Activated CD8-positive, alpha-beta memory T cell treated with anti-CD3 and anti-CD28 coated beads for 24 hours (primary cell): ENCODE results near the gene C20orf144.
A peak's percentile ranks its signal among the peaks of the same experiment; 100 is the strongest.

Experiments
- DNase-seq: peaks from one replicate; pipeline ENCODE4 v3.0.0-alpha.2; 2020

Gene C20orf144

DNA sequence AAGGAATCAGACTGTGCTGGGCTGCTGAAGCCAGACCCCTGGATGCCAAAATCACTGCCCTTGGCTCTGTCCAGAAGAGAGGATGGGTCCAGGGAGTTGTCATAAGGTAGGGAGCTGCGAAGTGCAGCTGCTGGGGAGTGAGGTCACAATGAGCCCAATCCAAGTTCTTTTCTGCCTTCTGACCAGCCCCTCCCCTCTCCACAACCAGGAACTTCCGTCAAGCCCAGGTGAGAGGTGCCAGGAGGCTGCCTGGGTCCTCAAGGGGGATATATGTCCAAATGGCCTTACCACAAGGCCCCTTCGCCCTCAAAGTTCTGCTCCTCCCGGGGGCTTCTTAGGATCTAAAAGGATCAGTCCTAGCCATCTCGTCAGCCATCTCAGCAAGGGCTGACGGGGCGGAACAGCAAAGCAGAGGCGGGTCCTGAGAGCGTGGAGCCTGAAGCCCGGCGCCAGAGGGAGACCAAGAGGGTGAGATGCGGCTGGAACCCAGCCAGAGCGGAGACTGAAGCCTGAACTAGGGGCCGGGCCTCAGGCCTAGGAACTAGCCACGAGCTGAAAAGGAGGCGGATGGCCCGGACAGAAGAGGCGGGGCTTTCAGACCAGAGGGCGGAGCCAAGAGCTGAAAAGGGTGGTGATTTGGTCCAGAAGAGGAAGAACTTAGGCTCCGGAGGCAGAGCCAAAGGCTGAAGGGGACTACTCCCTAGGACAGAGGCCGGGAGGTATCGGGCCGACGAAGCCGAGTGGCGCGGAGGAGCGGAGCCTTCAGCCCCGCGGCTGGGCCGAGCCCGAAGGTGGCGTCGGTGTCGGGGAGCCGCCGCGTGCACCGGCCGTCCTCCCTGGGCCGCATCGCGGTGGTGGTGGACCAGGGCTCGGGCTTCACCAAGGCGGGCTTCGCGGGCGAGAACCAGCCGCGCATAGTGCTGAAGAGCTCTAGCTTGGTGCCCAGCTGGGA lies 4.4 kb downstream of the C20orf144 start, which contains the start of gene ACTL10:
TSS of gene ACTL10 (plus strand) at position 651 of the 952 bp plus-strand sequence. CDS start 555 bp downstream, outside the sequence.
- peak; percentile 95 for DNase-seq

DNA sequence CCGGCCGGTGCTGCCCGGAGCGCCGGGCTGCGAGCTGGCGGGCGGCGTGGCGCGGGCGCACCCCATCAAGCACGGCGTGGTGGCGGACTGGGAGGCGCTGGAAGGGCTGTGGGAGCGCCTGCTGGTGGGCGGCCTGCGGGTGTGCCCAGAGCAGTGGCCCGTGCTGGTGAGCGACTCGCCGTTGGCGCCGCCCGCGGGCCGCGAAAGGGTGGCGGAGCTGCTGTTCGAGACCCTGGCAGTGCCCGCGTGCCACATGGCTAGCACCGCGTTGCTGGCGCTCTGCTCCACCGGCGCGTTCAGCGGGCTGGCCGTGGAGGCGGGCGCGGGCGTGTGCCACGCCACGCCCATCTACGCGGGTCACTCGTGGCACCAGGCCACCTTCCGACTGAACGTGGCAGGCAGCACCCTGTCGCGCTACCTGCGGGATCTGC lies 5.1 kb downstream of the C20orf144 start:
- peak; percentile 85 for DNase-seq

DNA sequence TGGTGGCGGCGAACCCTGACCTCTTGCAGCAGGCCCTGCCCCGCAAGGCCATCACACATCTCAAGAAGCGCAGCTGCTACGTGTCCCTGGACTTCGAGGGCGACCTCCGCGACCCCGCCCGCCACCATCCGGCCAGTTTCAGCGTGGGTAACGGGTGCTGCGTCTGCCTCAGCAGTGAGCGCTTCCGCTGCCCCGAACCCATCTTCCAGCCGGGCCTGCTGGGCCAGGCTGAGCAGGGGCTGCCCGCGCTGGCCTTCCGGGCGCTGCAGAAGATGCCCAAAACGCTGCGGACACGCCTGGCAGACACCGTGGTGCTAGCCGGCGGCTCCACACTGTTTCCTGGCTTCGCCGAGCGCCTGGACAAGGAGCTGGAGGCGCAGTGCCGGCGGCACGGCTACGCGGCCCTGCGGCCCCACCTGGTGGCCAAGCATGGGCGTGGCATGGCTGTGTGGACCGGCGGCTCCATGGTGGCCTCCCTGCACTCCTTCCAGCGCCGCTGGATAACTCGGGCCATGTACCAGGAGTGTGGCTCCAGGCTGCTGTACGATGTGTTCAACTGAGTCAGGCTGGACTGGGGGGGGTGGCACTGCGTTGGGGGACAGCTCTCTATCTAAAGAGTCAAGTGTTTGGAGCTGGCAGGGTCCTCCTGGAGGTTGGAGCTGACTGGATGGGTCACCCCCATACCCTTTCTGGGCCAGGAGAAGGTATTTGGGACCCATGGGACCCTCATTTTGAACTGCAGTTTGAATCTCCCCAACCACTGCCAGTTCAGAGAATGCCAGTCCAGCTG lies 5.7 kb downstream of the C20orf144 start:
- peak; percentile 92 for DNase-seq

DNA sequence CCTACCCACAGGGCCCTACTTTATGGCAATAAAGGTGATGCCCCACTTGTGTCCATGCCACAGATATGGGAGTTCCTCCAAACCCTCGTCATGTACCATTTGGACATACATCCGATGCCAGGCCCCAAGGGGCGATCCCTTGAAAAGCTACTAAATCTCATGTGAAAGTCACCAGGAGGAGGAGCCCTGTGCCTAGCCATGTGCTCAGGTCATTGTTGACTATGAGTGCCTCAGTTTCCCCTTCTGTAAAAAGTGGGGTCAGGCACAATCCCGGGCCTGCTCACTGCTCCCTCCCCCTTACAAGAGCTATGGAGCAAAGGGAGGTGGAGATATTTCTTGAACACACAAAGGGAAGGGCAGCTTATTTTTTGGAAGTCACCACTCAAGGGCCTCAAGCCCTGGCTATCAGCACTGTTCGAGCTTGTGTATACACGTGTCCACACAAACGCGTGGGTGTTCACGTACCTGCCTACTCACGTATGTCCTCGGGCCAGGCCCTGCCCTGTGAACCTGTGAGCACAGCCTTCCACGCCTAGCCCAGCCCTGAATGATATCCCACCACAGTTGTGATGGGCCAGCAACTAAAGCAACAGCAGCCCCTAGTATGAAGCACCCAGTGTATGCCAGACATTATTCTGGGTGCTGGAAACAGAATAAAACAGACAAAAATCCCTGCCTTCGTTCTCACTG lies 6.5 kb downstream of the C20orf144 start:
- DNase-seq = no peak

DNA sequence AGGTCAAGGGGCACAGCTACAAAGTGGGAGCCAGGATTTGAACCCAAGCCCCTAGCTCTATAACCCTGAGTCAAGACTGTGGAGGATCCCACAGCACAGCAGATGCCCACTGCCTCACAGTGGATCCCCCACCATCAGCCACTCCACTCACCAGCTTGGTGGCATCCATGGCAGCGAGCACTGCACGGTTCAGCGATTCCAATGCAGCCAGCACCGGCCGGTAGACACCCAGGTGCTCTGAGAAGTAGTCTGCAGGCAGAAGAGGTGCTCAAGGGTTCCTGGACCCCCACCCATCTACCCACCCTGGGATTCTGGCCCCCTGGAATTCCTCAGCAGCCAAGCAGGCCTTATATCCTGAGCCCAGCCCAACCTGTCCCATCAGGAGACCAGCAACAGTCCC lies 7.1 kb downstream of the C20orf144 start:
- DNase-seq = no peak

DNA sequence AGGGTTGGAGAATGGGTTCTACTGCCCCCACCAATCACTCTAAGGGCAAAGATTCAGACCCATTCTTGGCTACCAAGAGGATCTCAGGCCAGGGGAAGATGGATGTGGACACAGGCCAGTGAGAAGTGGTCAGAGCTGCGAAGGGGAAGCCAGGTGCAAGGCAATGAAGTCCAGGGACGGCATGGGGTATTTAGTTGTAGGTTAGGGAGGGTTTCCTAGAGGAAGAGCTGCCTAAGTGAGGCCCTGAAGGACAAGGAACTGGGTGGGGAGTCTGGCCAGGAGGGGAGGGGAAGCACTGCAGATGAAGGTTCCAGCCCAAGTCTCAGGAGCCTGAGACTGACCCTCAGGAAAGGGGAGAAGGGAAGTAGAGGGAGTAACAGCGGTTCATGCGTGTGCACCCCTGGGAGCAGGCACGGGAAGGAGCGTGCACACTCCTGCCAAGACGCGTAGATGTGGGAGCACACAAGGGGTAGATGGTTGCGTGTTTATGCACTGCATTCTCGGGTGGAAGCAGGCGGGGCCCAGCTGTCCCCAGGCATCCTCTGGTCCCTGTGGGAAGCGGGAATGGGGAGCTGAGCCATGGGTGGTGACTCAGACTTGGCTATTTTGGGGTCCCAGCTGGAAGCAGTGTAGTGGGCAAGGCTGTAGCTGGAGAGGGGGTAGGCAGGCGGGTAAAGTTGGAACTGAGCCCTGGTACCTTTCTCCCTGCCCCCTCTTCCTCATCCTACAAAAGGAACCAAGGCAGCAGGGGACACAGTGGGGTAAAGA lies 7.9 kb downstream of the C20orf144 start:
- DNase-seq = no peak

DNA sequence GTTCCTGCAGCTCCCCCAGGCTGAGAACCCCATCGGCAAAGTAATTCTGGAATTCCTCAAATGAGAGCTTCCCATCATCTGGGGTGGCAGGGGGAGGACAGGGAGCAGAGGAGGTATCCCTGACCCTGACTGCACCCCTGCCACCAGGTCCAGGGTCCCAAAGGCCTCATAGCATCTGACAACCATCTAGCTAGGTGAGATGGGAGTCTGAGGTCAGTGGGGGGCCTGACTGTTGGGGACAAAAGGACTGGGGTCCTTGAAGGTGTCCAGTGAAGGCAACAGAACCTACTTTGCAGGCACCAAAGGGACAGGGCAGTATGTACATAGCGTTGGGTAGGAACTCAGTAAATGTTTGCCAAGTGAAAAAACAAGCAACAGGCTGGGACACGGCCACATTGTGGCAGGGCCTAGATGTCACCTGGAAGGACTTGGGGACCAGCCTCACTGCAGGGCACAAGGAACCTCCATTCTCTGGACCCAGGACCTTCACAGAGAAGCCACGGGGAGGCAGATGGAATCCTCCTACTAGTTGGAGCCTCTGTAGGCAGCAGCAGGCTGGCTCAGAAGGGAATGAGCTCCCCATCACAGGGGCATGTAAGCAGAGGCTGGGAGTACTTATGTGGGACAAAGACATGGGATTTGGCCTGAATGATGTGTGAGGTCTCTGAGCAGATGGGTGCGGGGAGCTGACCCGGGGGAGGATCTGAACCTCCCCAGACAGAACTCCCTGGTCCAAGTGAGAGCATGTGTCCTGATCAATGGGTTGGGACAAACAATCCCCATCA lies 8.8 kb downstream of the C20orf144 start:
- no peak for DNase-seq

DNA sequence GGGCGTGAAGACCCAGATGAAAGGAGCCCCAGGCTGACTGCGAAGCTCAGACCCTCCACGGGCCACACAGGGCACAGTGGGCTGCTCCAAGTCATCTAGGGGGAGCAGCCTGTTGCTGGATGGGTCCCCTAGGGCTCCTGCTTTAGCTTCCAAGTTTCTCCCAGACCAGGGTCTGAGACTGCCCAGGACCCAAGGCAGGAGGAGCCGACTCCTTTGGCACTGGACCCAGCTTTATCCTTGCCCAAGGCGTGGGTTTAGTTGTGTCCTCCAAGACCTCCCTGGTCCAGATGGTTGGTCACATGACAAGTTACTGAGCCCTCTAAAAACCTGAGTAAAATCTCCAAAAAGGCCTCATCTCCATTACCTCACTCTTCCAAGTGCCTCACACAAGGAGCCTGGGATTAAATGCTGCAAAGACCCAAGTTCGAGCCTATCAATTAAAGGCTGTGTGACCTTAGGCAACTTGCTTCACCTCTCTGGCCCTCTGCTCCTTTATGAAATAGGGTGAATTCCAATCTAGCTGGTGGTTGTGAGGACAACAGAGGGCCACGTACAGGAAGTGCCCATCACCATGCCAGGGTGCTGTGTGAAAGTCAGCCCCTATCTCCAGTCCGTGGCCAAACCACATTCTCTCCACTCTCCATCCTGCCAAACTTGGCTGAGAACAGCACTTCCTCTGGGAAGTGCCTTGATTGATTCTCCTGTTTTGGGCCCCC lies 9.6 kb downstream of the C20orf144 start:
- no peak for DNase-seq

DNA sequence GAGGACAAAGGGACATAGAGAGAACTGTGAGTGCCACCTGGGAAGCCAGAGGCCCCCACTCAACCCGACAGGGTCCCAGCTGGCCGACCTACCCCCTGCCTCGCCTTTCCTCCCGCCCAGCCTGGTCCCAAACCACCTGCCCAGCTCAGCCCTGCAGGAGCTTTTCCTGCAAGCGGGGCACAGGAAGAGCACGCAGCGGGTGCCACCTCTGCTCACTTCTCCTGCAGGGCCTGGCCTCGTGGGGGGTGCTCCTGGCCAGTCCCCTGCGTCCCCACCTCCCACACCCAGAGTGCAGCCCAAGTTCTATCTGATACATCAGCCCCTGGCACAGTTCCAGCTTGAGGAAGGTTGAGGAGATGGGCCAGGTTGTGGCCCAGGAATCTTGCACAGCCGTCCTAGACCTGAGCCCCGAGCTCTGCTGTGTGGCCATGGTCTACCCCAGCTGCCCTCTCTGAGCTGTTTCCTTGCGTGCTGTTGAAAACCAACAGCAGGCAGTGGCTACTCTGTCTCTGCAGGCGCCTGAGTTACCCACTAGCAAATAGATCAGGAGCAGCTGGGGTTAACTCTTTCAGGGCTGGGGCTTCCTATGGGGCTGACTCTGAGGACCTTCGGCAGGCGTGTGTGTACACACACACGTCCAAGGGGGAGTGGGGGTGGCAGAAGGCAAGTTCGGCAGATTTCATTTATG lies 10.4 kb downstream of the C20orf144 start:
- no peak for DNase-seq

DNA sequence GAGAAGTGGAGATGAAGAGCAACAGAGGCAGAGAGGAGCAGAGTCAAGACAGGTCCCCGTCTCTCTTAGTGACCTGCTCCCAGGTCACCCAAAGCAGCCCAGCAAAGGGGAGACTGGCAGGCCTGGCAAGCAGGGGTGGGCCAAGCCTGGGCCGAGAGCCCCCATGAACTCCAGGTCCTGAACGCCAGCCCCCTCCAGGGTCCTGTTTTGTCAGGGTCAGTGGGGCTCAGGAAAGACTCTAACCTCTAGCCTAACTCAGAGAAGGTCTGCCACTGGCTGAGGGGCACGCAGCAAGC lies 10.9 kb downstream of the C20orf144 start:
- no peak for DNase-seq

DNA sequence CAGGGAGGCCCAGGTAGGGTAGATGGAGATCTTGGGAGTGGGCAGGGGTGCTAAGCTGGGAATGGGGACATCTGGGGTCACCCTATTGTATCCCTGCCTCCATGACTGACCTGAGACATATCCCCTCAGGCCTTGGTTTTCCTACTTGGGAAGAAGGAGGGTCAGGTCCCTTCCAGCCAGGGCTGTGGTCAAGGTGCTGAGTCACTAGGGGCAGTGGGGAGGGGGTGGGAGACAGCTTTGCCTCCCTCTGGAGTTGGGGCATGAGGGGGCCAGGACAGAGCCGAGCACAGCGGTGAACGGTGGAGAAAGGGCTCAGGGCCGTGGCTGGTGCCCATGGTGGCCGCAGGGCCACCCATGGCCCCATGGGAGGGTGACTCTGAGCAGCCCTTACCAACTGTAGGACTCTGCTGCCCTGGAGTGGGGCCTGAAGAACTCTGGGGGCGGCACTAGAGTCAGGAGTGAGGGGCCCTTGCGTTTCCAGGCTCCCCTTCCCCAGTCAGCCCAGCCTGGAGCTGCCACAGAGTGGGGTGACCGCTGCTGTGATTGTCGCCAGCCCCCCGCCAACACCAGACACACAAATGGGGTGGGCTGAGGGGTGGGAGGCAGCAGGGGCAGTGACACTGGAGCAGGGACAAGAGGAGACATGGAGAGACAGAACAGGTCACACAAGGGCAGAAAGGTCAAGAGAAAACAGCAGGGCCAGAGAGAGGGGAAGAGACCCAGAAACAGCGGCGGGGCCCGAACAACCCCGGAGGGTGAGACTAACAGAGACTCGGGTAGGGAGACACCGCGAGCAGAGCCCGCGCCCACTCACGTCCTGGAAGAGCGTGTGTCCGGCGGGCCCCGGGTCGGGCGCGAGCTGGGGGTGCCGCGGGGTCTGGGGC lies 11.5 kb downstream of the C20orf144 start:
- DNase-seq = peak; percentile 71

DNA sequence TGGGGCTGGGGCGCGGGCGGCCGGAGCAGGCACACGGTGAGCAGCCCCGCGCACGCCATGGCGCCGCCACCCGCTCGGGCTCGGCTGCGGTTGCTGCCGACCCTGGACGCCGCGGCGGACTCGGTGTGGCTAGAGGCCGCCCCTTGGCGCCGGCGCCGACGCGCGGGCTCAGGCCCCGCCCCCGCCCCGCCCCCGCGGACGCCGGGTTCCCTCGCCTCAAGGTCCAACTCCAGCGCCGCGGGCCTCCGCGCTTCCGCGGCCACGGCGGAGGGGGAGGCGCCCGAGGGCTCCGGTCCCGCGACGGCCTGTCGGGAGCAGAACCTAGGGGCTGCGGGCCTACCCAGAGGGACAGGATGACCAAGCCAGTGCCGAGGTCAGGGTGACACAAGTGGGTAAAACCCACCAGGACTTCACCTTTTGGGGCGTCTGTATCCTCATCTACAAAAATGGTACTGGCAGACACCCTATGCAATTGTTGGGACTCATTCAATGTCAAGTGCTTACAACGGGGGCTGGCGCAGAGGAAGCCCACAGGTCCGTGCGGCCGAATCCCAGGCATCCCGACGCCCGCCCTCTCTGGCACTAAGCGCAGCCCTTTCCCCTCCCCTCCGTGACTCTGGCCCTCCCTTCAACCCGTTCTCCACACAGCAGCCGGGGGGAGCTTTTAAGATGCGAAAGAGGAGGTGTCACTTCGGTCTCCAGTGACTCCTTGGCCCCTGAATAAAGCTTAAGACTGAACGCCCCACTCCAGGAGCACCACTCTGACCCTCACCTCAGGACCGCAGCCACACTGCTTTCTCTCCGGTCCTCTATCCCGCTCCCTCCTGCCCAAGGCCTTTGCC lies 12.4 kb downstream of the C20orf144 start, which contains the start of gene NECAB3:
TSS of gene NECAB3 (minus strand) at position 135 of the 842 bp plus-strand sequence. CDS start at position 59, 76 bp downstream.
- DNase-seq = peak; percentile 89

DNA sequence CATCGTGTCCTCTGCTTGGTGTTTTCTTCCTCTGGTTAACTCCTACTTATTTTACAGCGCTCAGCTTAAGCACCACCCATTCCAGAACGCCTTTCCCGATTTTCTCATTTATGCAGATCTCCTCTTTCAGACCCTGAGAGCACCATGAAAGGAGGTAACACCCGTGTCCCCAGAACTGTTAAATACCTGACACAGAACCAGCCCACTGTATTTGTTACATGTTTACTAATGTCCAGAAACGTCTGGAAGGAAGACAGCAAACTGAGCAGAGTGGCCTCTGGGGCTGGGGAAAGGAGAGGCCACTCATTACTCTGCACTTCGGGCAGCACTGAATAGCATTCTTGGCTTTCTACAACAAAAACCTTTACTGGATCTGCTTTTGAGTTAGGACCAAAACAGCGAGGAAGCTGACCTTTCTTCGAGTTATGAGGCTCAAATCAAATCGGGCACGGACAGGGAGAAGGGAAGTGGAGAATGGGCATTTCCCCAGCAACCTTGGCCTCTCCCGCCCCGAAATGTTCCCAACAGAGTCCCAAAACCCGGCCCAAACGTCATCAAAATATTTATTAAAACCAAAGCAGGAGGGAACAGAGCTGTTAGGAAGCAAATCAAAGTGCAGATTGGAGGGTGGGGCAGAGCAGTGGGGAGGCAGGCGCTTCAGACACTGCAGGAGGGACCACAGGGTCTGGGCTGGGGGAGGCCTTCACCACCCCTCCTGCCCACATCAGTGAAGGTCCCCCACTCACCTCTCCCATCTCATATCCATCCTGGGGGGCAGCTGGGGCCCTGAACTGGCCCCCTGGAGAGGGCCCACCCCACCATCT lies 13.2 kb downstream of the C20orf144 start:
- DNase-seq = no peak

DNA sequence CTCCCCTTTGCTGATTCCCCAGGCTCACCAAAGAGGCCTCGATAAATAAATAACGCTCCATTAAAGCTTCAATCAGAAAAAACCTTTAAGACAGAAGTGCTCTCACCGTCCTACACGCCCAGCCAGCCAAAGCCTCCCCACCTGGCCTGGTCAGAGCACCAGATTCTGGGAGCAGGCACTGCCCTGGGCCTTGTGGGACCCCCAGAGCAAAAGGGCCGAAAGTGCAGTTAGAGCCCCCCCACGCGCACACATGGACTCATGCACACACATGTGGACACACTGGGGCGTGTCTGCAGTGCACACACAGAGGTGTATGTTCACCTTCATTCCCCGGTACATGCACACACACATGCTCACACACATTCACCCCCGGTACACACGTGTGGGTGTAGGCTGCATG lies 14.0 kb downstream of the C20orf144 start:
- DNase-seq = no peak

DNA sequence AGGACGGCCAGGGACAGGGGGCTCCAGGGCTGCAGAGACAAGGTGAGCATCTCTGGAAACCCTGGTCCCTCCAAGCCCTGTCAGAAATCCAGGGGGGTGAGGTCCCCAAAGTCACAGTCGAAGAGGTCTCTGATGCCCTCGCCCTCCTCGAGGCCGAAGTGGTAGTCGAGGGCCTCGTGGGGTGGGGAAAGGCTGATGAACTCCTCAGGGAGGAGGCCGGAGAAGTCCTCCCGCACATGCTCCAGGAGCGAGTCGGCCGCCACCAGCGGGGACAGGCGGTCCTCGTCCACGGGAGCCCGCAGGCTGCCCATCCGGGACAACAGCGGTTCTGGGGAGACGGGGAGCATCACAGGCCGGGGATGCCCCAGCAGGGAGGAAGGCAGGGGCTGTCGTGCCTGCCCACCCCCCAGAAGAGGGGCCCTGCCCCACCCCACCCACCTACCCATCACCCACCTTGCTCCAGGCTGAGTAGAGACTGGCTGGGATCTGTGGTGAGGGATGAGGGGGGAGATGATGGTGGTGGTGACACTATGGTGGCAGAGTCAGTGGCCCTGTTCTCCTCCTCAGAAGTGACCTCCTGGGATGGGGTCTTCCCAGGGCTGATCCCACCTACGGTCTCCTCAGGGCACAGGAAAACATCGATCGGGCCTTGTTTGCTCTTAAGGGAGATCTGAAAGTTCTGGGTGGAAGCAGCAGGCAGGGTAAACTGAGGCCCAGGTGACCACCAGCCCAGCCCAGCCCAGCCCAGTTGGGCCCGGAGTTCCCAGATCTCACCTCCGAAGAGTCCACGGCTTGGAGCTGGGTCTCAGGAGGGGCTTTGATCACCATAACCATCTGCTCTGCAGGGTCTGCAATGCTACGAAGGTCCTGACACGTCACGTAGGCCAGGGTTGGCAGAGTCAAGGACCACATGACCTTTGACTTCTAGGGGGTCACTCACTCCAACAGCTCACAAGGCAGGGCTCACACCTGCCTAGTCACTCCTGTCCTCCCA lies 14.8 kb downstream of the C20orf144 start:
- DNase-seq = peak; percentile 54
